H9 (cell line): ENCODE measurements around the gene WNT5B. TPM values are rescaled to one million over a fixed set of nuclear protein-coding genes. Genes with fewer than 3 reads are reported as not detected.

Source experiments
- DNase-seq: peaks from one replicate; pipeline ENCODE4 v3.0.0-alpha.2; 2017
- H2AFZ ChIP-seq: one replicate; pipeline ENCODE4 v1.6.1; 2013; ENCODE audit warnings: mild to moderate bottlenecking, low read length, control low read depth, moderate library complexity
- H2AK5ac ChIP-seq: 2 replicates; pipeline ENCODE4 v1.6.1; 2013; ENCODE audit warnings: low read length, control low read depth, mixed read lengths; ENCODE audit not compliant: insufficient read length
- H2BK120ac ChIP-seq: one replicate; pipeline ENCODE4 v1.6.1; 2013; ENCODE audit warnings: low read depth, mild to moderate bottlenecking, low read length, control low read depth, inconsistent platforms; ENCODE audit not compliant: poor library complexity, severe bottlenecking
- H2BK12ac ChIP-seq: 2 replicates; pipeline ENCODE4 v1.6.1; 2013; ENCODE audit warnings: low read length, control low read depth, mixed read lengths, low read depth; ENCODE audit not compliant: insufficient read length
- H2BK15ac ChIP-seq: 2 replicates; pipeline ENCODE4 v1.6.1; 2013; ENCODE audit warnings: low read depth, low read length, control low read depth
- H2BK20ac ChIP-seq: one replicate; pipeline ENCODE4 v1.6.1; 2013; ENCODE audit warnings: low read depth, mild to moderate bottlenecking, low read length, control low read depth, inconsistent platforms; ENCODE audit not compliant: poor library complexity, severe bottlenecking
- H2BK5ac ChIP-seq: 2 replicates; pipeline ENCODE4 v1.6.1; 2013; ENCODE audit warnings: low read length, control low read depth, mixed read lengths; ENCODE audit not compliant: insufficient read length
- H3K14ac ChIP-seq: 2 replicates; pipeline ENCODE4 v1.6.1; 2013; ENCODE audit warnings: low read length, control low read depth; ENCODE audit not compliant: insufficient read depth
- H3K18ac ChIP-seq: 2 replicates; pipeline ENCODE4 v1.6.1; 2013; ENCODE audit warnings: low read depth, mild to moderate bottlenecking, mixed read lengths, low read length, control low read depth; ENCODE audit not compliant: insufficient read length
- H3K23ac ChIP-seq: 2 replicates; pipeline ENCODE4 v1.6.1; 2013; ENCODE audit warnings: low read length, control low read depth, mixed read lengths, low read depth; ENCODE audit not compliant: insufficient read length
- H3K23me2 ChIP-seq: 2 replicates; pipeline ENCODE4 v1.6.1; 2013; ENCODE audit warnings: low read depth, mild to moderate bottlenecking, mixed read lengths, low read length, control low read depth; ENCODE audit not compliant: insufficient read length, poor library complexity, severe bottlenecking
- H3K27ac ChIP-seq: 2 replicates; pipeline ENCODE4 v1.5.1; 2013; ENCODE audit warnings: low read length, control low read depth, mixed read lengths, low read depth; ENCODE audit not compliant: insufficient read length
- H3K27me3 ChIP-seq: 2 replicates; pipeline ENCODE4 v1.6.1; 2013; ENCODE audit warnings: low read length, control low read depth, inconsistent platforms; ENCODE audit not compliant: insufficient read depth
- H3K4ac ChIP-seq: 2 replicates; pipeline ENCODE4 v1.6.1; 2013; ENCODE audit warnings: low read depth, mild to moderate bottlenecking, control low read depth, inconsistent platforms, low read length, moderate library complexity
- H3K4me1 ChIP-seq: 2 replicates; pipeline ENCODE4 v1.6.1; 2013; ENCODE audit warnings: low read length, control low read depth, inconsistent platforms; ENCODE audit not compliant: insufficient read depth
- H3K4me2 ChIP-seq: 2 replicates; pipeline ENCODE4 v1.6.1; 2013; ENCODE audit warnings: low read length, control low read depth, mixed read lengths; ENCODE audit not compliant: insufficient read length, insufficient read depth
- H3K56ac ChIP-seq: 2 replicates; pipeline ENCODE4 v1.6.1; 2013; ENCODE audit warnings: low read depth, mild to moderate bottlenecking, mixed read lengths, low read length, control low read depth; ENCODE audit not compliant: insufficient read length
- H3K79me1 ChIP-seq: 2 replicates; pipeline ENCODE4 v1.6.1; 2013; ENCODE audit warnings: low read depth, mild to moderate bottlenecking, moderate library complexity, low read length, control low read depth, inconsistent platforms; ENCODE audit not compliant: insufficient read depth, poor library complexity, severe bottlenecking
- H3K79me2 ChIP-seq: 2 replicates; pipeline ENCODE4 v1.6.1; 2013; ENCODE audit warnings: low read length, control low read depth, inconsistent platforms; ENCODE audit not compliant: insufficient read depth
- H3K9ac ChIP-seq: 2 replicates; pipeline ENCODE4 v1.6.1; 2013; ENCODE audit warnings: low read length, control low read depth, mixed read lengths; ENCODE audit not compliant: insufficient read length; ENCODE audit errors: extremely low read depth
- H3K9me3 ChIP-seq: one replicate; pipeline ENCODE4 v1.6.1; 2013; ENCODE audit warnings: low read depth, low read length, inconsistent platforms; ENCODE audit not compliant: control insufficient read depth
- H3T11ph ChIP-seq: one replicate; pipeline ENCODE4 v1.6.1; 2013; ENCODE audit warnings: mild to moderate bottlenecking, low read length, control low read depth, inconsistent platforms
- H4K20me1 ChIP-seq: one replicate; pipeline ENCODE4 v1.6.1; 2013; ENCODE audit not compliant: control insufficient read depth, insufficient read length, insufficient read depth
- H4K5ac ChIP-seq: 2 replicates; pipeline ENCODE4 v1.6.1; 2013; ENCODE audit warnings: low read depth, mild to moderate bottlenecking, mixed read lengths, low read length, control low read depth; ENCODE audit not compliant: insufficient read length
- H4K8ac ChIP-seq: replicated peaks from 2 replicates; pipeline ENCODE4 v1.6.1; 2013; ENCODE audit warnings: low read length, control low read depth, mixed read lengths, low read depth; ENCODE audit not compliant: insufficient read length
- H4K91ac ChIP-seq: 2 replicates; pipeline ENCODE4 v1.6.1; 2013; ENCODE audit warnings: low read depth, mild to moderate bottlenecking, moderate library complexity, mixed read lengths, low read length, control low read depth; ENCODE audit not compliant: insufficient read length
- H3K27ac Mint-ChIP-seq, 3 experiments: 2 replicates in 2 of 3; 3 replicates in 1 of 3; pipeline ENCODE4 v1.8.0; 2020 to 2021; ENCODE audit warnings: mixed read lengths in 3 of 3, mild to moderate bottlenecking in 1 of 3, moderate library complexity in 1 of 3
- H3K27me3 Mint-ChIP-seq: 2 replicates; pipeline ENCODE4 v1.8.0; 2021; ENCODE audit warnings: low read depth, mild to moderate bottlenecking, moderate library complexity, mixed read lengths
- H3K36me3 Mint-ChIP-seq, 3 experiments: 2 replicates in 2 of 3; 3 replicates in 1 of 3; pipeline ENCODE4 v1.8.0; 2020 to 2021; ENCODE audit warnings: low read depth in 3 of 3, mixed read lengths in 3 of 3; ENCODE audit not compliant: insufficient read depth in 1 of 3
- H3K4me1 Mint-ChIP-seq, 2 experiments: 2 replicates each; pipeline ENCODE4 v1.8.0; 2020; ENCODE audit warnings: mixed read lengths in 2 of 2
- H3K4me3 Mint-ChIP-seq, 2 experiments: 2 replicates in 1 of 2; 3 replicates in 1 of 2; pipeline ENCODE4 v1.8.0; 2020 to 2021; ENCODE audit warnings: mild to moderate bottlenecking in 2 of 2, mixed read lengths in 2 of 2, moderate library complexity in 1 of 2
- H3K9me3 Mint-ChIP-seq, 2 experiments: 2 replicates in 1 of 2; 3 replicates in 1 of 2; pipeline ENCODE4 v1.8.0; 2020; ENCODE audit warnings: mild to moderate bottlenecking in 2 of 2, mixed read lengths in 2 of 2, moderate library complexity in 1 of 2
- WGBS: extraction: QIAGEN DNeasy Blood & Tissue Kit; methylation state at CpG from one replicate; pipeline ENCODE4 v1.1.7; 2013; ENCODE audit warnings: missing lambda C conversion rate, low lambda C conversion rate, mixed read lengths; ENCODE audit not compliant: insufficient read length; ENCODE audit errors: extremely low coverage; 5-methylcytosine and 5-hydroxymethylcytosine counted together
- total RNA-seq: library from RNA; stranded (reverse); gene quantifications from 2 replicates; pipeline ENCODE4 v1.2.1, GENCODE V29; 2021
- TF ChIP-seq, protein P1 (sequence below): fragments of 200-600 bp; sonication (generic); conservative IDR thresholded peaks from 3 replicates; pipeline ENCODE4 v1.8.0; 2021; ENCODE audit warnings: antibody characterized with exemption, mild to moderate bottlenecking

Gene WNT5B
- total RNA-seq, 1 experiment from 2014 or later = 1.5 TPM

- Histone ChIP-seq H3K14ac (no peak overlapping the region), H3K4ac (no peak overlapping the region), H4K91ac (no peak overlapping the region), H3K27me3 (peaks cover 6% of the 10 kb centered on the region; the same call in 1 of the 2 replicates), H3K23ac (no peak overlapping the region), H3K18ac (no peak overlapping the region), H4K8ac (no peak overlapping the region), H3K9me3 (no peaks in the 10 kb centered on the region), H2BK12ac (no peak overlapping the region), H3K4me1 (no peaks in the 10 kb centered on the region), H2BK5ac (no peak overlapping the region), H2AFZ (no peak overlapping the region), H3K4me2 (no peak overlapping the region), H3K9ac (no peak overlapping the region), H2BK20ac (no peak overlapping the region), H3K27ac (no peak overlapping the region), H3T11ph (no peak overlapping the region), H3K56ac (no peak overlapping the region), H4K5ac (no peak overlapping the region), H2BK120ac (no peak overlapping the region), H4K20me1 (no peaks in the 10 kb centered on the region), H3K79me2 (no peaks in the 10 kb centered on the region), H3K79me1 (no peaks in the 10 kb centered on the region), H2BK15ac (no peak overlapping the region), H3K23me2 (peaks cover 14% of the 10 kb centered on the region), H2AK5ac (no peak overlapping the region)
- peaks cover 3% of the 10 kb centered on the region in 2 experiments; a peak in 1 of 4 replicates for H3K4me1 Mint-ChIP-seq
- TF ChIP-seq, protein P1, sequence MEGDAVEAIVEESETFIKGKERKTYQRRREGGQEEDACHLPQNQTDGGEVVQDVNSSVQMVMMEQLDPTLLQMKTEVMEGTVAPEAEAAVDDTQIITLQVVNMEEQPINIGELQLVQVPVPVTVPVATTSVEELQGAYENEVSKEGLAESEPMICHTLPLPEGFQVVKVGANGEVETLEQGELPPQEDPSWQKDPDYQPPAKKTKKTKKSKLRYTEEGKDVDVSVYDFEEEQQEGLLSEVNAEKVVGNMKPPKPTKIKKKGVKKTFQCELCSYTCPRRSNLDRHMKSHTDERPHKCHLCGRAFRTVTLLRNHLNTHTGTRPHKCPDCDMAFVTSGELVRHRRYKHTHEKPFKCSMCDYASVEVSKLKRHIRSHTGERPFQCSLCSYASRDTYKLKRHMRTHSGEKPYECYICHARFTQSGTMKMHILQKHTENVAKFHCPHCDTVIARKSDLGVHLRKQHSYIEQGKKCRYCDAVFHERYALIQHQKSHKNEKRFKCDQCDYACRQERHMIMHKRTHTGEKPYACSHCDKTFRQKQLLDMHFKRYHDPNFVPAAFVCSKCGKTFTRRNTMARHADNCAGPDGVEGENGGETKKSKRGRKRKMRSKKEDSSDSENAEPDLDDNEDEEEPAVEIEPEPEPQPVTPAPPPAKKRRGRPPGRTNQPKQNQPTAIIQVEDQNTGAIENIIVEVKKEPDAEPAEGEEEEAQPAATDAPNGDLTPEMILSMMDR = no peak
- no peak overlapping the region for H3K27ac Mint-ChIP-seq
- no peak for DNase-seq
- H3K4me3 Mint-ChIP-seq = no peak overlapping the region
- no CpG with 5 or more reads among the region's 5 CpGs for WGBS
- no peaks in the 10 kb centered on the region; a peak in 1 of 7 replicates for H3K36me3 Mint-ChIP-seq
- H3K27me3 Mint-ChIP-seq = peaks cover 33% of the 10 kb centered on the region
- peaks cover 0 to 5% of the 10 kb centered on the region in 2 experiments; a peak in 2 of 5 replicates for H3K9me3 Mint-ChIP-seq
Measured at GRCh38 chr12:1666215-1666614, 37.2 kb downstream of the WNT5B start.
